Urinary bladder (tissue), 4 donors: ENCODE data around the gene MUC5B. TPM values are rescaled to one million over a fixed set of nuclear protein-coding genes. Genes with fewer than 3 reads are reported as not detected.

Source experiments
- DNase-seq: peaks from one replicate; pipeline ENCODE4 v3.0.0-alpha.2; 2015; ENCODE audit errors: extremely low spot score
- H3K27ac ChIP-seq: one replicate; pipeline ENCODE4 v1.5.1; 2013; ENCODE audit warnings: low read depth, mild to moderate bottlenecking, moderate library complexity
- H3K36me3 ChIP-seq: one replicate; pipeline ENCODE4 v1.6.1; 2013; ENCODE audit warnings: mild to moderate bottlenecking, moderate library complexity; ENCODE audit not compliant: insufficient read depth
- H3K4me1 ChIP-seq: one replicate; pipeline ENCODE4 v1.6.1; 2013; ENCODE audit warnings: mild to moderate bottlenecking, moderate library complexity; ENCODE audit not compliant: insufficient read depth
- H3K4me3 ChIP-seq: one replicate; pipeline ENCODE4 v1.5.1; 2013; ENCODE audit warnings: low read depth, low read length
- WGBS: extraction: QIAGEN DNeasy Blood & Tissue Kit; methylation state at CpG from one replicate; pipeline ENCODE4 v1.1.7; 2013; 5-methylcytosine and 5-hydroxymethylcytosine counted together
- polyA plus RNA-seq: library from polyadenylated mRNA; stranded (reverse); fragments of 200-250 nt; gene quantifications from one replicate; pipeline ENCODE4 v1.2.3, GENCODE V29; 2013
- total RNA-seq: library from RNA; depleted of rRNA; stranded (reverse); fragments of >200 nt; gene quantifications from one replicate; pipeline ENCODE4 v1.2.3, GENCODE V29; 2014
- donor health status: healthy with polysubstance abuse.
- donor health status: healthy.

MUC5B gene
- total and polyA plus RNA-seq, 2 donors, result not detected

- DNase-seq, result no peak
- no peak overlapping the region for H3K4me3 ChIP-seq
- peaks cover 2% of the 10 kb centered on the region for H3K4me1 ChIP-seq
- H3K36me3 ChIP-seq, result no peaks in the 10 kb centered on the region
- no peak overlapping the region for H3K27ac ChIP-seq
- WGBS, result 90% methylated on average over 22 of the region's 22 CpGs
These were observed 78.5 kb downstream of the MUC5B start for GRCh38 chr11:1301220-1302000.

- no peak for DNase-seq
- Histone ChIP-seq H3K27ac (peak overlapping the region; percentile 42), H3K4me3 (no peak overlapping the region), H3K4me1 (peaks cover 2% of the 10 kb centered on the region), H3K36me3 (no peaks in the 10 kb centered on the region)
- 84% methylated on average over 13 of the region's 13 CpGs for WGBS
These were observed 79.2 kb downstream of the MUC5B start for GRCh38 chr11:1302041-1302460.

- Histone ChIP-seq H3K27ac (peak overlapping the region; percentile 29), H3K4me3 (no peak overlapping the region), H3K36me3 (no peaks in the 10 kb centered on the region), H3K4me1 (peaks cover 2% of the 10 kb centered on the region)
- 67% methylated on average over 17 of the region's 17 CpGs for WGBS
- no peak for DNase-seq
These were observed 79.7 kb downstream of the MUC5B start for GRCh38 chr11:1302461-1303125.

- no peaks in the 10 kb centered on the region for H3K36me3 ChIP-seq
- no peak overlapping the region for H3K4me3 ChIP-seq
- WGBS, result 80% methylated on average over 25 of the region's 25 CpGs
- no peak for DNase-seq
- H3K4me1 ChIP-seq, result peaks cover 2% of the 10 kb centered on the region
- H3K27ac ChIP-seq, result no peak overlapping the region
These were observed 80.4 kb downstream of the MUC5B start for GRCh38 chr11:1303126-1303821.

GRCh38 chr11:1303973-1304372 lies 81.1 kb downstream of the MUC5B start:
- no peaks in the 10 kb centered on the region for H3K36me3 ChIP-seq
- no peak overlapping the region for H3K4me3 ChIP-seq
- DNase-seq, result no peak
- 44% methylated on average over 10 of the region's 10 CpGs for WGBS
- H3K4me1 ChIP-seq, result peaks cover 2% of the 10 kb centered on the region
- H3K27ac ChIP-seq, result peak overlapping the region; percentile 83

- Histone ChIP-seq H3K27ac (peak overlapping the region; percentile 83), H3K36me3 (no peaks in the 10 kb centered on the region), H3K4me3 (no peak overlapping the region), H3K4me1 (peaks cover 2% of the 10 kb centered on the region)
- DNase-seq, result no peak
- WGBS, result 65% methylated on average over 14 of the region's 14 CpGs
These were observed 81.5 kb downstream of the MUC5B start for GRCh38 chr11:1304380-1304779.

- no peak overlapping the region for H3K4me3 ChIP-seq
- no peak overlapping the region for H3K27ac ChIP-seq
- H3K4me1 ChIP-seq, result peaks cover 2% of the 10 kb centered on the region
- 82% methylated on average over 13 of the region's 13 CpGs for WGBS
- H3K36me3 ChIP-seq, result no peaks in the 10 kb centered on the region
- no peak for DNase-seq
These were observed 82.2 kb downstream of the MUC5B start for GRCh38 chr11:1305063-1305495.

- no peaks in the 10 kb centered on the region for H3K36me3 ChIP-seq
- peaks cover 2% of the 10 kb centered on the region for H3K4me1 ChIP-seq
- H3K4me3 ChIP-seq, result no peak overlapping the region
- WGBS, result 86% methylated on average over 27 of the region's 27 CpGs
- no peak for DNase-seq
- H3K27ac ChIP-seq, result no peak overlapping the region
These were observed 82.7 kb downstream of the MUC5B start for GRCh38 chr11:1305501-1306056.

GRCh38 chr11:1306186-1307162 lies 83.6 kb downstream of the MUC5B start:
- H3K4me1 ChIP-seq, result peaks cover 2% of the 10 kb centered on the region
- 84% methylated on average over 30 of the region's 30 CpGs for WGBS
- H3K27ac ChIP-seq, result peak overlapping the region; percentile 65
- H3K4me3 ChIP-seq, result no peak overlapping the region
- H3K36me3 ChIP-seq, result no peaks in the 10 kb centered on the region
- DNase-seq, result no peak

GRCh38 chr11:1307163-1307870 lies 84.5 kb downstream of the MUC5B start:
- H3K4me1 ChIP-seq, result peaks cover 2% of the 10 kb centered on the region
- DNase-seq, result peak; percentile 50
- 82% methylated on average over 21 of the region's 21 CpGs for WGBS
- no peak overlapping the region for H3K4me3 ChIP-seq
- H3K36me3 ChIP-seq, result no peaks in the 10 kb centered on the region
- peak overlapping the region; percentile 65 for H3K27ac ChIP-seq

GRCh38 chr11:1307998-1308742 lies 85.3 kb downstream of the MUC5B start:
- no peak for DNase-seq
- 70% methylated on average over 21 of the region's 21 CpGs for WGBS
- H3K27ac ChIP-seq, result peak overlapping the region; percentile 94
- no peaks in the 10 kb centered on the region for H3K36me3 ChIP-seq
- peaks cover 2% of the 10 kb centered on the region for H3K4me1 ChIP-seq
- peak overlapping the region; percentile 97 for H3K4me3 ChIP-seq
